T follicular helper cell (primary cell): ENCODE measurements around the gene FGF14.

ENCODE experiments used
- DNase-seq: peaks from one replicate; pipeline ENCODE4 v3.0.0-alpha.2; 2020; ENCODE audit warnings: low read depth

Gene FGF14

DNA sequence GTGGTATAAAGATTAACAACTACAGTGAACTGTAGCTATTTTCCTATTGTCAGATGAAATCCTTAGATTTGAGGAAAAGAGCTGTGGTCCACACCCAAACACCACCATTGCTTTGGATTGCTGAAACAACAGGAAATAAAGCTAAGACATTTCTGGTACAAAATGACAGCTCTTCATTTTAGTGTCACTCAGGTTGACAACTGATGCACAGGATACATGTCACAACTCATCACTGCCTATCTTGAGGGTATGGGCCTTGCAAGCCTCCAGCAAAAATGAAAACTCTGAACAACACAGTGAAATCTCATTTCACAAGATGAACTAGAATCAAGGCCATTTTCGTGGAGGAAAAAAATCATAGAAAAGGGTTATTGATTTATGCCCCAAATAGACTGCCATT is 609.7 kb downstream of the FGF14 start:
- DNase-seq = no peak

DNA sequence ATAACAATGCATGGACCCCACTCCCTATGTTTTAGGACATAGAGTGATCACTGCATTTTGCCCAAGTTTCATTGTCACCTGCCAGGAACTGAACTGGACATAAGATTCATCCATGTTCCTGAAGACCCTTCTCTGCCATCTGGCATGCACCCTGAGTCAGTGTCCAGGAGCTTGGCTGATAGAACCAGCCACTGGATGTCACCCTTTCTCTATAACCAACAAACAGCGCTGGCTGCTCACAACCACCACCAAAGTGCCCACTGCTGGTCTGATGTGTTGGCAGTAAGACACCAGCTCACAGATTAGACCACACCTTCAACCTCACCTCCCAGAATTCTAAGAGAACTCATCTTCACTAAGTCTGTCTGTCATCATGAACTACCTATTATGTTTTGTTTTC is 616.0 kb downstream of the FGF14 start:
- no peak for DNase-seq

DNA sequence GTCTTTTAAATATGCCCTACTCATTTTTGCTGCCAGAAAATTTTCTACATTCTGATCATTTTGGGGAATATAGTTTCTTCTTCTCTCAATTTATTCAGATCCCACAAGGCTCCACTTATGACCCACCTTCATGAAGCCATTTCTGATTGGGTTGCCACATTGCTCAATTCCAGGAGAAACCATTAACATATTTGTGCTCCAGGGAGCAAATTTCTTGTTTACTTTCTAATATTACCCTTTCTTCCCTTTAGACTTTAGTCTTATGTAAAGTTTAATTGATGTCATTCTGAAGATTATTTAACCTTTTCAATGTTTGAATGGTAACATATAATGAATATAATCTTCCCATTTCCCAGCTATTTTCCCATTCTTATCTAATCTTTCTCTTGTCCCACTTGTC is 617.5 kb downstream of the FGF14 start:
- DNase-seq = no peak

DNA sequence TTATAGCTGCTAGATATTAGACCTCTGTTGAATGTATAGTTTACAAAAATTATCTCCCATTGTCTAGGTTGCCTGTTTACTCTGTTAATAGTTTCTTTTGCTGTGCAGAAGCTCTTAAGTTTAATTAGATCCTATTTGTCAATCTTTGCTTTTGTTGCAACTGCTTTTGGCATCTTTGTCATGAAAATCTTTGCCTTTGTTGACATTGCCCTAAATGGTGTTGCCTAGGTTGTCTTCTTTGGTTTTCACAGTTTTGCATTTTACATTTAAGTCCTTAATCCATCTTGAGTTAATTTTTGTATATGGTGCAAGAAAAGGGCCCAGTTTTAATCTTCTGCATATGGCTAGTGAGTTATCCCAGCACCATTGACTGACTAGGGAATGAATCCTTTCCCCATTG is 618.3 kb downstream of the FGF14 start:
- no peak for DNase-seq

DNA sequence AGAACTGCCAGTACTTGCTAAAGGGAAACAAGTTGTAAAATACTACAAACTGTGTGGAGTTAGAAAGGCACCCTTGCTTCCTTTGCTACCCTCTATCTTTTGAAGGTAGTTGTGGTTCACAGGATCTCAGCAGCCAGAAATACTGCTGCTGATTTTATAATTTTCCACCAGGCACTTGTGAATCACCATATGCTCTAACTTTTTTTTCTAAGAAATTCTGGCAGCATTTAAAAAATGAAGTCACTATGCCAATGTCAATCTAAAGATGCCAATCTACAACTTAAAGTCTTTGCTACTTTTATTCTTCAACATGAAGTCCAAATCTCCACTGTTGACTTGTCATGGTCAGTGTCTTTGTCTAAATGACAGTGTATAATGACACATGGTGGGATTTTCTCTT is 621.6 kb downstream of the FGF14 start:
- no peak for DNase-seq

DNA sequence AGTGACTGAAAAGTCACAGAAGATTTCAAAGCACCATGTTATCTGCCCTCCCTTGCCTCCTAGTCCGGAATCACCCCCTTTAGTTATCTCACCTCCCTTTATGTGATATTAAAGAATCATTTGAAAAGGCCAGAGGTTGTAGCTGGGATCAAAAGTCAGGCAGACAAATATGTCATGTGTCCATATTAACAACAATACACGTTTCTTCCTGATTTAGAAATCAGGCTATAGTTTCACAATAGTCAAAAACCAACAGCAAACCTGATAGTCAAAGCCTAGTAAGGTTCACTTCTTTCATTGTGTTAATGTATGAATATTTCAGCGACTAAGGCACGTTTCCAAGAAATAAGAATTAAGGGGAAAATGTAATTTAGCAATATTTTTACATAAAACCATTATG is 622.7 kb downstream of the FGF14 start:
- DNase-seq = no peak

DNA sequence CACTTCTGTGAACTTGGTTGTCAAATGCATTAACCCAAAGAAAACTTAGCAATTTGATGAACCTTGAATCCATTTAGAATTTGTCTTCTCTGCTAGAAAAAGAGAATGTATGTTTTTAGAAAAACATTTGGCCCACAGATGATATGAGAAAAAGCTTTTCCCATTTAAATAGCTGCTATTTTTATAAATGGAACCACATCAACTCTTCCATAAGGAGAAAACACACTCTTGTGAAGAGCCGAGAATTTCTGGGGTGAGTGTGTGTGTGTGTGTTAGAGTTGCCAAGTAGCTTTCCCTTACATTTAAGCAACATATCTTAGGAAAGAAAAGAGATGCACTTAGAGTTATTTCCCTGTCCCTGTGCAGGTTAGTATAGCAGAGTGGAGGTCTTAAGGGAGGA is 626.6 kb downstream of the FGF14 start:
- DNase-seq = no peak

DNA sequence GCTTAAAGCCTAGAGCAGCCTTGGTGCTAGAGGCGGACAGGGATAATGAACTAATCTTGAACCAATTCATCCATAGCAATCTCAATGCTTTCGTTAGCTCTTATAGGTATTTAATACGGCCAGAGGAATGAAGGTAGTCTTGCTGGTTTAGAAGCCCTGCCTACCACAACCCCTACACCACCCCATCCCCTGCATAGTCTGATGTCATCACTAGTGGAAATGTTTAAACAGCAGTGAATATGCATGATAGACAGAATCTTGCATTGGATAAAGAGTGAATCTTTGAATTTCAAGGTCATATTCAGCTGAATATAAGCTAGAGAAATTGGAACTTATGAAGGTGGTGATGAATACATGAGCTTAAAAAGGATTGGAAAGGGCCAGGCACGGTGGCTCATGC is 627.5 kb downstream of the FGF14 start:
- DNase-seq = no peak

DNA sequence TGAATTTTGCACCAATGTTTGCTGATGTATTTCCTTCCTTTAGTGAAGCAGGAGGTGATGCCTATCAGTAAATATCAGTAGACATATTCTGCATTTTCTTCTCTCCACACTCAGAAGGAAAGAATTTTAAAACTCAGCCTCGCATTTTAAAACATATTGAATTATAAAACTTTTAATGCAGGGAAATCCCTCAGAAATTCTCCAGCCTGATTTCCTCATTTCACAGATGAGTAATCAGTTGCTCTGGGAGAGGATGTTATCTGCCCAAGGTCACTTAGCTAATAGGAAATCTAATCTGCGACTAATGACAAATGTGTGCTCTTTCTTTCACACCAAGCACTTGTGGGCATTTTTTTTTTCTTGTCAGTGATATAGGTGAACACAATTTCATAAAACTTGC is 628.8 kb downstream of the FGF14 start:
- DNase-seq = no peak

DNA sequence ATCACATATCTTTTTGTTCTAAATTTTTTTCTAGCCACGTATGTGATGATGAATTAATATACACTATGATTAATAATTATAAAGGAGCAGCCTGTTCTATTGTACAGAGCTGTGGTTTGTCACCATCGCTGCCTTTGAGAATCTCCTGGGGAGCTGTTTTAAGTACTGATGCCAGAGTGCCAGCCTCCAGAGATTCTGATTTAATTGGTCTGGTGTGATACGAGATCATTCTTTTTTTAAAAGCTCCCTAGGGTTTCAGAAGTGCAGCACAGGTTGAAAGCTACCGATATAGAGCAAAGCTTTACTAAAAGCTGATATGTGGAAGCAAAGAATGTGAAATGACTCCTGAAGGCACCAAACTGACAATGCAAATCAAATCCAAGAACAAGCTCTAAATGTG is 634.7 kb downstream of the FGF14 start:
- no peak for DNase-seq

DNA sequence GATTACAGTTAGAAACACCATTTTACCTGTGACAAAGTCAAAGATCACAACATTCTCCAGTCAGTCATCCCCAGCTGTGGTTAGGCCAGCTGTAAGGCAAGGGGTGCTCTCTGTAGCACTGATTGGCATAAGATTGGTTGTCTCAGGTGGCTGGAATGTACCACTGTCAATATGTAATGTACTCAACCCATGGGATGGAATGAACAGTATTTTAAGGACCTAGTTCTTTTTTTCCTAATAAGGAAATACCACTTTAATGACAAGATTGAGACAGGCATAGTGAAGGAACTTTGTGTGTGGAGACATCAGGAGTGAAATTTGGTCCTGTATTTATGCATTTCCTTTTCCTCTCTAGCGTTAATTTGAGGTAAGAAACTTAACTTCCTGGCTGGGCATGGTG is 638.7 kb downstream of the FGF14 start:
- DNase-seq = no peak

DNA sequence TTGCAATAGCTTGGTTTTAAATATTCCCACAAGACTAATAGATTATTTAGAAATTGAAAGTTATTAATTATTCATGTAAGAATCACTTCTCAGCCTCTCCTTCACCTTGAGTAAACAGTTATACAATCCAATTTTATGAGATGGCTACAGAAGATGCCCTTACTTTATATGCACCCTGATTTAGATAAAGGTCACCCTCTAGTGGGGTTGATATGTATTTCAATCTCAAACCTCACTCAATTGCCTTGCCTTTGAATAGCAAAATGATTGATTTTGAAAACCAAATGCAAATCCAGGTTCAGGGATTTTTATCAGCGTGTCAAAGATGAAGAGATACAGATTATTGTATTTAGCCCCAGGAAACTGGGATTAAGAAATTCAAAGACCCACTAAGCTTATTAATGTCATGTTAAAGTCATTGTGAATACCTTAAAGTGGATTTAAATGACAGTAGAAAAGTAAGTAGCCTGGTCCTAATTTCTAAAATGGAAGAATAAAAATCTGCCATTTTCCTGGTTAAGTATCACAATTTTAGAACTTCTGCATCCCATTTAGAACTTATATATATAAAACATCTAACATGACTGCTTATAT is 644.3 kb downstream of the FGF14 start:
- DNase-seq = no peak

DNA sequence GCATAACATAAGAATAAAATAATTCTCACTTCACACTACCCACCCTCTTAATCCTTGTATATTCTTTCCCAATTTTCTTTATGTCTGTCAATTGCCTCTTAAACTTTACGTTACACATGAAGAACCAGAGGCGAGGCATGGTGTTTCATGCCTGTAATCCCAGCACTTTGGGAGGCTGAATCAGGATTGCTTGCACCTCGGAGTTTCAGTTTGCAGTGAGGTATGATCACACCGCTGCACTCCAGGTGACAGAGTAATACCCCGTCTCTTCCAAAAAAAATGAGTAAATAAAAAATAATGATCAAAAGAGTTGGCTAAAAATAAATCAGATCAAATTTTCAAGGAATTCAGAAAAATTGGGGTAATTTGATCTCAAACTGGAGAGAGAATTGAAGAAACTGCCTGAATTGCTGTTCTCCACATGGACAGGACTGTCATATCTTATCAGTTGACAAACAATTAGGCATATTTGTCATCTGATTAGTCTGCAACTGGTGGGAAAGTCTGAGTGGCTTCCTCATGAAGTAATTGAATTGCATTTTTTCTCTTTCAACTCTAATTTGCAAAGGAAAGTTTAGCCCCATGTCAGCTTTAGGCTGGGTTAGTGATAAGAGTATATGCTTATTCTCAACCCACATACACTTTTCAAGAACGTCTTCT is 646.5 kb downstream of the FGF14 start:
- no peak for DNase-seq

DNA sequence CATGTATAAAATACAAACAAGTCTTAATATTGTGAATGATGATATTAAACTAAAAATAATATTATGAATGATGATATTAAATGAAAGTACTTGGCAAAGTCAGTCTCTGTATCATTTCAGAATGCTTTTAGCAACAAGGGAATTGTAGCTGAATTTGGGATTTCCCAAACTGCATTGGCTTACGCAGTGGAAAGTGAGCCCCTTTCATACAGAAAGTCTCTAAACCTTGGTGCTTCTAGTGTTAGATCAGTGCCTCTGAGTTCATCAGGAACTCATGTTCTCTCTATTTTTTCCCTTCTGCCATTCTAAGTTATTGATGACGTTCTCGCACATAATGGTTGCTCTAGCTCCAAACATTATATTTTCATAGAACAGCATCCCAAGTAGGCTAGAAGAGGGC is 649.4 kb downstream of the FGF14 start:
- DNase-seq = no peak

DNA sequence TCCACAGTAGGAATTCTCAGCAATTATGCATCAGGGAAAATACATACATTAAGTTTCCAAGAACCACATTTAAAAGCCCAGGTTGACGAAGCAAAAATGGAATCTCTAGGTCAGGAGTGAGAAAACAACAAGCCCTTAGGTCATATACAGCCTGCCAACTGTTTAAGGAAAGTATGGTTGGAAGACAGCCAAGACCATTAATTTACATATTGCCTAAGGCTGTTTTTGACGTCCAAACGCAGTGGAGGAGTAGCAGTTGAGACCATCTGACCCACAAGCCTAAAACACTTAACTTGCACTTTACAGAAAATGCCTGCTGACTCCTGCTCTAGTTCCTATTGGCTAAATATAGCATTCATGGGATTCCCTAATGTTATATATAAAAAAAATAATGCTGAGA is 650.4 kb downstream of the FGF14 start:
- no peak for DNase-seq

DNA sequence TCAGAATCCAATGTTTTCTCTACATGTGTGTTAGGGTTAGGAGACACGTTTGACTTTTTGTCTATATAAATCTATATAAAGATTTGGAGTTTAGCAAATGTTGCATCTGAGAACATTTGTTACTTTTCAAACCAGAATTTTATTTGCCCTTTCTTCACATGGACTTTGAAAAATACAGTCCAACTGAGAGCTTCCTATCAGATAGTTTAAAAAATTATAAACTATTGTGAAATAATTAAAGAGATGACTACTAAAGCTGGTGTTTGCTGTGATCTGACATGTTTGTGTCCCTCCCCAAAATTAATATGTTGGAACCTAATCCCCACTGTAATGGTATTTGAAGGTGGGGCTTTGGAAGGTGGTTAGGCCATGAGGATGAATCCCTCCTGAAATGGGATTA is 652.3 kb downstream of the FGF14 start:
- DNase-seq = no peak

DNA sequence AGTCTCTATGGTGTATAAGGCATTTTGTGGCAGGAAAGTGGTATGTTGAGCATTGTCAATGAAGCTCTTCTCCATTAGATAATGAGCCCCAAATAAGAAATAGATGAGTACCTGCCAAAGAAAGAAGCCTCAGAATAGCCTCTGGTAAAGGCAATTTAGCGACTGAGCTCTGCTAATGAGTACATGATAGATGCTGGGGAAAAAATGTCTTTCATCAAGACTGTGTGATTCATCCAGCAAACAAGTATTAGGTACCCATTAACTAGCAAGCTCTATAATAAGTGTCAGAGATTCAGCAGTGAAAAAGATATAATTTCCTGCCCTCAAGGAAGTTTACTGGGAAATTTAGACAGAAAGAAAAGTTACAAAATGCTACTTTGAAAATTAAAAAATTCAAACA is 654.8 kb downstream of the FGF14 start:
- DNase-seq = no peak

DNA sequence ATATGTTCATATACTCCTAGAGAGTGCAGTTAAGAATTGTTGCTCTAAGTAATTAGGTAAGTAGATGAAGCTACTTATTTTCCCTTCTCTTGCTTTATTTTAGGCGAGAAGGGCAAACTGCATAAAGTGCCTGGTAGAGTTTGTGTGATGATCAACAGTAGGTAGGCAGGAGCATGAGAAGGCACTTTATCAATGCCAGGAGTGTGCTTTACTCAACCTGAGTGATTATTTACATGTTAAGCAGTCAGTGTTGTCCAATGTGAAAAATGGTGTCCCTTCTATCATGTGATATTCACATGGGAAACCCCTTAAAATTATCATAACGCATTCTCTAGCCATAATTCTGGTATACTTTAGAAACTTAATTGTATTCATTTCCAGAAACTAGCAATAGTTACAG is 655.3 kb downstream of the FGF14 start:
- DNase-seq = no peak

DNA sequence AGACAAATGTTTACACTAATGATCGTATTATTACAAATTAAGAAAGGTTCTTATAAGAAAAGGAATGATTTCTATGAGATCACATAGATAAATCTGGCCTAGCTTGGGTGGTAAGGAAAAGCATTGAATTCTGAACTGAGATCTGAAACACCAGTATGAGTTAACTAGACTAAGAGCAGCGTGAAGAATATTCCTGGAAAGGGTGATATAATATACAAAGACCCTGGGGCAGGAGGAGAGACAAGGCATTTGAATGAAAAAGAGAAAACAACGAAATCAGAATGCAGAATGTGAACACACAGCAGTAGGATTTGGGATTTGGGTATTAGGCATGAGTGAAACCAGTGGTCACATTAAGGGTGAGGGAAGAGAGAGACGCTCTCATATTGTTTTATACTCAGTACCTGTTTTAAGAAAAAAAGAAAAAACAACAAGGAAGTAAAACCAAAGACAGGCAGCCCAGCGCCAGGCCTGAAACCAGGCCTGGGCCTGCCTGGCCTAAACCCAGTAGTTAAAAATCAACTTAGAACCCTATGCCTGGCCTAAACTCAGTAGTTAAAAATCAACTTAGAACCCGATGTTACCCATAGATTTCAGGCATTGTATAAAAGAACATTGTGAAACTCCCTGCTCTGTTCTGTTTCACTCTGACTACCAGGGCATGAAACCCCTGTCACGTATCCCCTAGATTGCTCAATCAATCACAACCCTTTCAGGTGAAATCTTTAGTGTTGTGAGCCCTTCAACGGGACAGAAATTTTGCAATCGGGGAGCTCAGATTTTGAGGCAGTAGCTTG is 662.3 kb downstream of the FGF14 start:
- no peak for DNase-seq

DNA sequence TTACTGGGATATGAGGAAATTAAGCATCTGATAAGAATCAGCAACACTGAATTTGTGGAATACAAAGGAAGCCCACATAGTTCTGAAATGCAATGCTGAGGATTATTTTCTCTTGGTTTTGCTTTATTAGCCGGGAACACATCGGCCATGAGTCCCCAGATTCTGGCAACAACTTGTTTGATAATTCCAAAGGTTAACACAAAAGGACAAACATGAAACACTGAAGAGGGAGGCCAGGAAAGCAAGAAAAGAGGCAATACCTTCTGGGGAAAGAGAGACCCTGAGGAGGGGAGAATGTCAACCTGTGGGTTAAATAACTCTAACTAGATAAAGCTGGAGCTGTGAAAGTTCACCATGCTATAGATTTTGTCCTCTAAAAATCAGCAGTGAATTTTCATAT is 663.5 kb downstream of the FGF14 start:
- DNase-seq = no peak

DNA sequence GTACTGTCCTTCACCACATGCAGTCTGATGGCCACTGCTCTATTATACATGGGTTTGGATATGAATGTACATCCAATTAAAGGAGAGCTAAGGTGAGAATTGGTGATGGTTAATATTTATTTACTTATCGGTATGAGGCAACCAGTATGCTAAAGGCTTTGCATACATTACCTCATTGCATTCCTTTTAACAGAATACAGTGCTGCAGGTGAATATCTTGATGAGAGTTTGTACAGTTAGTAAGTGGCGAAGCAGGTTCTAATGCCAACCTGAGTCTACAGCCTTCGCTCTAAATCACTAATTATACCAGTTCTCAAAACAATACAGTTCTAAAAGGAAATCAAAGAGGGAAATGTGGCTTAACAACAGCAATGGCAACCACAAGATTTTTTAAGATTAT is 665.3 kb downstream of the FGF14 start:
- DNase-seq = no peak

DNA sequence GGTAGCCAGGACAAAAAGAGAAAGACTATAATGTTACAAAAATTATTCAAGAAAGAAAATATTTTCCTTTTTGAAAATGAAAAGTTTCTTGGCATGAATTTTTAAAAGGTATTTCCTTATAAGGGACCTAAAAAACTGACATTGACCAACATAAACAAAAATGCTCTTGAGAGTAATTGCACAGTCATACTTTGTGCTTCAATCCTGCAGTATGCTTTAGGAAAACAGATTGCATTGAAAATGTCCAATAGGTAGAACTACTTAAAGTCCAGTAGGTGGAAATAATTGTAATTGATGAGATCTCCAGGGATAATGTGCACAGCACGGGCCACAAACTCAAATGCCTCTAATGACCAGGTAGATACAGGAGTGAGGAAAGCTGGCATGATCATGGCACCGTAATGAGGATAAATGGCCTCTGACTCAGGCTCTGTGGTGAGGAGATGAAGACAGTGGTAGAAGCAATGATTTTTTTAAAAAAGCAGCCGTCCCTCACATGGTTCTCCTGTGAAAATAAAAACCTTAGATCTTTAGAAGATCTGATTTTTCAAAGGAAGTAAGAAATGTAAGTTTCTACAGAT is 671.3 kb downstream of the FGF14 start:
- DNase-seq = no peak

DNA sequence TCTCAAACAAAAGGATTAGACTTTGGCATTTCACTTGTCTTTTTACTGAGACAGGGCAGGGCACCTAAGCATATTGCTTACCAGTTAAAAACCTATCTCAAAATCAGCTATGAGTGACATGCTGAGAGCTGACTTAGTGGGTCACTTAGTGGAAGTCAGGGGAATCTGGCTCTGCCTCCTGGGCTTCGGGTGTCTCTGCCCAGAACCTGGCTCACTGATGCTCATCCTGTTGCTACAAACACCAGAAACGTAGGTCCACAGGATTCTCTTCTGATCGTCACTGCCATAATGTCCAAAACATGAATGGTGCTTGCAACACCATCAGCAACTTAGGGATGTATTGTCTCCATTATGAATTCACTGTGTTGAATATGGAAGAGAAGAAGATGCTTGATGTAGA is 673.2 kb downstream of the FGF14 start:
- DNase-seq = no peak
